Activated CD8-positive, alpha-beta T cell treated with anti-CD3 and anti-CD28 coated beads for 36 hours (primary cell): Measurements from ENCODE around the gene RASAL1. TPM values are rescaled to one million over a fixed set of nuclear protein-coding genes. Genes with fewer than 3 reads are reported as not detected.

Source experiments
- ATAC-seq: fragments of 200-7000 bp; cut with Tn5 transposase; one replicate; pipeline ENCODE4 v1.10.0; 2021; ENCODE audit warnings: mild to moderate bottlenecking, moderate library complexity
- CTCF ChIA-PET: fragments of 350-600 bp; sonication (Branson Sonifier 250); formaldehyde crosslinking; loops from one replicate; lab custom pipeline; 2021; ENCODE audit warnings: antibody characterized with exemption; lab: Charles Lee
- POLR2A ChIA-PET: fragments of 350-600 bp; sonication (Branson Sonifier 250); formaldehyde crosslinking; loops from one replicate; lab custom pipeline; 2021; ENCODE audit warnings: antibody characterized with exemption; lab: Charles Lee
- DNase-seq: peaks from one replicate; pipeline ENCODE4 v3.0.0-alpha.2; 2020
- H3K27ac Mint-ChIP-seq: one replicate; pipeline ENCODE4 v1.8.0; 2021; ENCODE audit warnings: mild to moderate bottlenecking, mixed read lengths
- H3K27me3 Mint-ChIP-seq: one replicate; pipeline ENCODE4 v1.8.0; 2021; ENCODE audit warnings: mixed read lengths
- H3K36me3 Mint-ChIP-seq: one replicate; pipeline ENCODE4 v1.8.0; 2021; ENCODE audit warnings: low read depth, mixed read lengths
- H3K4me1 Mint-ChIP-seq: one replicate; pipeline ENCODE4 v1.8.0; 2021; ENCODE audit warnings: low read depth, mixed read lengths
- H3K4me3 Mint-ChIP-seq: one replicate; pipeline ENCODE4 v1.8.0; 2021; ENCODE audit warnings: mild to moderate bottlenecking, moderate library complexity, mixed read lengths
- H3K9me3 Mint-ChIP-seq: one replicate; pipeline ENCODE4 v1.8.0; 2021; ENCODE audit warnings: mixed read lengths
- intact Hi-C: fragments of 100-400 bp; cut with micrococcal nuclease; formaldehyde crosslinking; loops from one replicate; pipeline ENCODE4 v1.10.0; 2022
- total RNA-seq, 2 experiments: library from RNA; stranded (reverse); gene quantifications; one replicate each; pipeline ENCODE4 v1.2.3, GENCODE V29; 2021
- TF ChIP-seq, protein P1 (sequence below): fragments of 200-600 bp; IDR thresholded peaks from one replicate; pipeline ENCODE4 v1.8.0; 2022; ENCODE audit warnings: antibody characterized with exemption, mild to moderate bottlenecking

The RASAL1 gene
- total RNA-seq, 2 experiments from 2014 or later: 9.8 to 12.4 TPM

DNA sequence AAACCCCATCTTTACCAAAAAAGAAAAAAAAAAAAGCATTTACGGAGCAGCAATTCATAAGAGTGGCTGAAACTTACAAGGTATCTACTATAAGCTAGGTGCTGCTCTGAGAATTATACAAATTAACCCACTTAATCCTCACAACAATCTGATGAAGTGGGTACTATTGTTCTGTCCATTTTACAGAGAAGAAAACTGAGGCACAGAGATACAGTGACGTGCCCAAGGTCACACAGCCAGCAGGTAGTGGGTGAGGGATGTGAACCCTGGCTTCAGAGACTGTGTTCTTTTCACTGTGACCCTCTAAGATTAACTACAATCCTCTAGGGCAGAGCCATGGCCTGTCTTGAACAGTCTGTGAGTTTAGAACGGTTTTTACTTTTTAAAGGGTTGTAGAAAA, 46.4 kb upstream of the RASAL1 start:
- H3K27me3 Mint-ChIP-seq: no peaks in the 10 kb centered on the region
- intact Hi-C loops: no loop called here
- CTCF ChIA-PET: no interaction called here
- ATAC-seq (no peak), DNase-seq (no peak)
- peak overlapping the region; percentile 20 for H3K27ac Mint-ChIP-seq
- H3K4me1 Mint-ChIP-seq: peaks cover 25% of the 10 kb centered on the region
- no peak overlapping the region for H3K4me3 Mint-ChIP-seq
- TF ChIP-seq, protein P1, sequence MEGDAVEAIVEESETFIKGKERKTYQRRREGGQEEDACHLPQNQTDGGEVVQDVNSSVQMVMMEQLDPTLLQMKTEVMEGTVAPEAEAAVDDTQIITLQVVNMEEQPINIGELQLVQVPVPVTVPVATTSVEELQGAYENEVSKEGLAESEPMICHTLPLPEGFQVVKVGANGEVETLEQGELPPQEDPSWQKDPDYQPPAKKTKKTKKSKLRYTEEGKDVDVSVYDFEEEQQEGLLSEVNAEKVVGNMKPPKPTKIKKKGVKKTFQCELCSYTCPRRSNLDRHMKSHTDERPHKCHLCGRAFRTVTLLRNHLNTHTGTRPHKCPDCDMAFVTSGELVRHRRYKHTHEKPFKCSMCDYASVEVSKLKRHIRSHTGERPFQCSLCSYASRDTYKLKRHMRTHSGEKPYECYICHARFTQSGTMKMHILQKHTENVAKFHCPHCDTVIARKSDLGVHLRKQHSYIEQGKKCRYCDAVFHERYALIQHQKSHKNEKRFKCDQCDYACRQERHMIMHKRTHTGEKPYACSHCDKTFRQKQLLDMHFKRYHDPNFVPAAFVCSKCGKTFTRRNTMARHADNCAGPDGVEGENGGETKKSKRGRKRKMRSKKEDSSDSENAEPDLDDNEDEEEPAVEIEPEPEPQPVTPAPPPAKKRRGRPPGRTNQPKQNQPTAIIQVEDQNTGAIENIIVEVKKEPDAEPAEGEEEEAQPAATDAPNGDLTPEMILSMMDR: no peak
- no peaks in the 10 kb centered on the region for H3K9me3 Mint-ChIP-seq
- POLR2A ChIA-PET: interaction anchor here (0.7 to 1.5 kb wide), 2 partner anchors 9 to 12 kb away, joined by 3 to 4 read pairs; no protein-coding TSS in a partner anchor
- peaks cover 51% of the 10 kb centered on the region for H3K36me3 Mint-ChIP-seq

DNA sequence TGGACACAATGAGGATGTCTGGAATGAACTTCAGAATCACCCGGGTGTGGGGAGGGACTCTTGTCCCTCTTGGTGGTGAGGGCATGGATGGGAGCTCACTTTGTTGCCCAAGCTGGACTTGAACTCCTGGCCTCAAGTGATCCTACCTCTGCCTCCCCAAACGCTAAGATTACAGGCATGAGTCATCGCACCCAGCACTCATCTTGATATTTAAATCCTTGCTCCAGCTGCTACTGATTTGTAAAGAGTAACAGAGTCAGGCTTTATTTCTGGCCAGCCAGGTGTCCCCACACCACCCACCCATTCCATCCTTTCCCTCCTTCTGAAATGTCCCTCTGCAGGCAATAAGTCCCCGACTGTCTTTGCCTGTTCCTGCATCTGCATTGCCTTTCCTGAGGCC, 44.8 kb upstream of the RASAL1 start:
- DNase-seq (no peak), ATAC-seq (no peak)
- ChIA-PET CTCF (interaction anchor here (1.4 kb wide), 1 partner anchor 11 kb away, joined by 3 read pairs; no protein-coding TSS in a partner anchor), POLR2A (interaction anchor here (1.2 kb wide), 1 partner anchor 9 kb away, joined by 3 read pairs; no protein-coding TSS in a partner anchor)
- Mint-ChIP-seq H3K27me3 (no peaks in the 10 kb centered on the region), H3K27ac (peak overlapping the region; percentile 21), H3K36me3 (peaks cover 55% of the 10 kb centered on the region), H3K4me1 (peaks cover 14% of the 10 kb centered on the region), H3K4me3 (no peak overlapping the region), H3K9me3 (no peaks in the 10 kb centered on the region)
- TF ChIP-seq, protein P1: no peak
- intact Hi-C loops: no loop called here

DNA sequence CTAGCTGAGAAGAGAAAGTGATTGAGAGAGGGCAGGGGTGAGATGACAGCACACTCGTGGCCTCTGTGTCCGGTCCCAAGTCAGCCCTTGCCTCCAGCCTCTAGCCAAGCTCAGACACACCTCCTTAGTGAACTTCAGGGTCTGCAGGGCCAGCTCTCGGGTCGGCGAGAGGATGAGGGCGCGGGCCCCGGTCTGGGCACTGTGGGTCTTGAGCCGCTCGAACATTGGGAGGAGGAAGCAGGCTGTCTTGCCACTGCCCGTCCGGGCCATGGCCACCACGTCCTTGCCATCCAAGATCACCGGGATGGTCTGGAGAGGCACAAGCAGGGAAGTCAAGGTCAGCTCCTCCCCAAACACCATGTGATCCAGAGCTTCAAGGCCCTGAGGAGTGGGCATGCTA, 43.5 kb upstream of the RASAL1 start:
- H3K27me3 Mint-ChIP-seq: no peaks in the 10 kb centered on the region
- peaks cover 17% of the 10 kb centered on the region for H3K4me1 Mint-ChIP-seq
- H3K27ac Mint-ChIP-seq: no peak overlapping the region
- intact Hi-C loops: no loop called here
- no peaks in the 10 kb centered on the region for H3K9me3 Mint-ChIP-seq
- ATAC-seq (no peak), DNase-seq (no peak)
- TF ChIP-seq, protein P1: no peak
- peaks cover 61% of the 10 kb centered on the region for H3K36me3 Mint-ChIP-seq
- no peak overlapping the region for H3K4me3 Mint-ChIP-seq
- CTCF ChIA-PET: interaction anchor here (1.2 to 10.2 kb wide), 3 partner anchors 128 to 279 kb away, joined by 3 to 77 read pairs (median 13); no protein-coding TSS in a partner anchor
- POLR2A ChIA-PET: interaction anchor here (0.7 to 1.2 kb wide), 2 partner anchors 10 to 11 kb away, joined by 3 read pairs; no protein-coding TSS in a partner anchor

DNA sequence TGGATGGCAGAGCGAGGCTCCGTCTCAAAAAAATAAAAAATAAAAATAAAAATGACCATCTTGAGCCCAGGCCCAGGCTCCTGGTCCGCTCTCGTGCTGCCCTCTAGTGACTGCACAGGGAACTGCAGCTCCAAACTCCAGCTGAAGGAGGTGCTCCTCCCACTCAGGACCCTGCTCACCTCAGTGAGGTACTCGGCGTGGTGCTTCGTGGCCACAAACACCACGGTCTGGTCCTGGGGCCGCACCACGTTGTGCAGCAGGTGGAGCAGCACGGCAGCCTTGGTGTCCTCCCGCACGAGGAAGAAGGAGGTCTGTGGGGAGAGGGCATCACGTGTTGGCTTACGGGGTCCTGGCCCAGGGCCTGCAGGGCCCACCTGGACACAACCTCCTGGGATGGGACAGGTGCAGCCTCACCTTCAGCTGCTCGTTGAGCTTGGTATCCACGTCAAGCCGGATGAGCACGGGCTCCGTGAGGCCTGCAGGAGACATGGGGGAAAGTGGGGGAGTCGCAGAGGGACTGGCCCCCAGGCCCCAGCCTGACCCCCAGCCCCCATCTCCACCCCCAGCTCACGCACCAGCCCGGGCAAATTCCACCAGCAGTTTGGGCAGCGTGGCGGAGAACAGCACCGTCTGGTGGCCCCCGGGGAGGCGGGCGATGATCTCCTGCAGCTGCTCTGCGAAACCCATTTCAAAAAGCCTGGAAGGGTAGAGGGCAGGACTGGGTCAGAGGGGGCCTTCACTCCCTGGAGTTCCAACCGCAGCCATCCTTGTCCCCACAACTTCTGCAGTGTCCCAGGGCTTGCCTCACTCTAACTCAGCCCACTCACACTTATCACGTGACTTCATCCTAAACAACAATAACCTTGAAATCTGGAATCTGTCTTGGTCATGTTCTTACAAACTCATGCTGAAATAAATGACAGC, 39.2 kb upstream of the RASAL1 start:
- peaks cover 2% of the 10 kb centered on the region for H3K4me1 Mint-ChIP-seq
- no peak overlapping the region for H3K4me3 Mint-ChIP-seq
- no peaks in the 10 kb centered on the region for H3K27me3 Mint-ChIP-seq
- DNase-seq (peak; percentile 87), ATAC-seq (peak; percentile 95)
- CTCF ChIA-PET: interaction anchor here (0.6 to 10.2 kb wide), 31 partner anchors 10 to 212 kb away, joined by 3 to 77 read pairs (median 4); partner anchors contain the start of genes CFAP73, DDX54, RASAL1 and RITA1
- no peak overlapping the region for H3K27ac Mint-ChIP-seq
- H3K36me3 Mint-ChIP-seq: peaks cover 77% of the 10 kb centered on the region
- no peaks in the 10 kb centered on the region for H3K9me3 Mint-ChIP-seq
- intact Hi-C loops: no loop called here
- POLR2A ChIA-PET: interaction anchor here (0.6 to 2.7 kb wide), 7 partner anchors 9 to 86 kb away, joined by 3 to 9 read pairs (median 4); partner anchors contain the start of genes DDX54 and RITA1
- TF ChIP-seq, protein P1: peak; percentile 100
